T-helper 2 cell (primary cell): Measurements from ENCODE around the gene LENEP.

Experiments used
- DNase-seq, 5 experiments: peaks; one replicate each; pipeline versions ENCODE4 v3.0.0 to v3.0.0-alpha.2; 2012 to 2022
- total RNA-seq, 2 donors: gene quantifications; one replicate each; lab custom pipeline; 2026; lab: John Stamatoyannopoulos, UW

LENEP gene
- total RNA-seq = 0.13 to 0.31 reads per million in 2 donors

- no peak for DNase-seq
Measured at GRCh38 chr1:154993572-154994268, at the start of gene LENEP. Gene LENEP (plus strand): TSS chr1:154993586. CDS start chr1:154993608, 22 bp downstream.

- DNase-seq = peak in 1 of 5 experiments; percentile 51
Measured at GRCh38 chr1:154943649-154944400, 49.6 kb upstream of the LENEP start.

GRCh38 chr1:154944401-154945159, 48.8 kb upstream of the LENEP start:
- DNase-seq = no peak

GRCh38 chr1:154945160-154945961, 48.0 kb upstream of the LENEP start:
- no peak for DNase-seq

GRCh38 chr1:154945962-154946850, 47.2 kb upstream of the LENEP start:
- DNase-seq = no peak

GRCh38 chr1:154948079-154948478, 45.3 kb upstream of the LENEP start:
- no peak for DNase-seq

GRCh38 chr1:154951901-154952657, 41.3 kb upstream of the LENEP start:
- DNase-seq = peak in 4 of 5 experiments; percentile 52 to 76 (median 69)

- DNase-seq = no peak
Measured at GRCh38 chr1:154952664-154953063, 40.7 kb upstream of the LENEP start.

GRCh38 chr1:154953611-154954038, 39.8 kb upstream of the LENEP start:
- no peak for DNase-seq

GRCh38 chr1:154954541-154954940, 38.8 kb upstream of the LENEP start:
- DNase-seq = no peak

- peak; percentile 69 to 99 (median 93) for DNase-seq
Measured at GRCh38 chr1:154955039-154955717, 38.2 kb upstream of the LENEP start.

GRCh38 chr1:154955718-154956543, 37.5 kb upstream of the LENEP start, which contains the start of gene PBXIP1:
Gene PBXIP1 (minus strand): TSS chr1:154956099. CDS start chr1:154953721, 2,378 bp downstream.
- peak in 4 of 5 experiments; percentile 67 to 92 (median 78) for DNase-seq

- DNase-seq = no peak
Measured at GRCh38 chr1:154956544-154956941, 36.8 kb upstream of the LENEP start.

- DNase-seq = no peak
Measured at GRCh38 chr1:154957091-154957657, 36.2 kb upstream of the LENEP start.

- no peak for DNase-seq
Measured at GRCh38 chr1:154958036-154958435, 35.4 kb upstream of the LENEP start.

- DNase-seq = no peak
Measured at GRCh38 chr1:154958681-154959425, 34.5 kb upstream of the LENEP start.

GRCh38 chr1:154959426-154959780, 34.0 kb upstream of the LENEP start:
- DNase-seq = no peak
